ENCODE measurements around the gene CDK17.
"Not testable (repeated sequence)": the region's sequence is repeated elsewhere in the genome, so short reads cannot be mapped to it uniquely, and the experiment has no call there.

Gene CDK17

GRCh38 chr12:96383991-96384390 lies 16.2 kb downstream of the CDK17 start:
- DNase-seq, result no peak

- DNase-seq, result no peak
Observed at GRCh38 chr12:96383371-96383770, 16.9 kb downstream of the CDK17 start.

- DNase-seq, result not testable (repeated sequence)
Observed at GRCh38 chr12:96379743-96380142, 20.5 kb downstream of the CDK17 start.

- DNase-seq, result no peak
Observed at GRCh38 chr12:96378319-96378718, 21.9 kb downstream of the CDK17 start.

GRCh38 chr12:96376865-96377264 lies 23.4 kb downstream of the CDK17 start:
- no peak for DNase-seq

GRCh38 chr12:96375841-96376604 lies 24.2 kb downstream of the CDK17 start:
- DNase-seq, result no peak

GRCh38 chr12:96375170-96375569 lies 25.1 kb downstream of the CDK17 start:
- no peak for DNase-seq

GRCh38 chr12:96371790-96372699 lies 28.2 kb downstream of the CDK17 start:
- DNase-seq, result no peak

- DNase-seq, result no peak
Observed at GRCh38 chr12:96371138-96371789, 29.0 kb downstream of the CDK17 start.

- DNase-seq, result no peak
Observed at GRCh38 chr12:96368687-96369086, 31.6 kb downstream of the CDK17 start.

GRCh38 chr12:96368233-96368632 lies 32.0 kb downstream of the CDK17 start:
- DNase-seq, result no peak

- DNase-seq, result no peak
Observed at GRCh38 chr12:96366381-96366654, 33.9 kb downstream of the CDK17 start.

- DNase-seq, result no peak
Observed at GRCh38 chr12:96365604-96366380, 34.4 kb downstream of the CDK17 start.

GRCh38 chr12:96364092-96364700 lies 36.0 kb downstream of the CDK17 start:
- no peak for DNase-seq

GRCh38 chr12:96361074-96361473 lies 39.2 kb downstream of the CDK17 start:
- DNase-seq, result no peak

GRCh38 chr12:96360550-96360949 lies 39.7 kb downstream of the CDK17 start:
- DNase-seq, result no peak

GRCh38 chr12:96359328-96359727 lies 40.9 kb downstream of the CDK17 start:
- no peak for DNase-seq

GRCh38 chr12:96356831-96357230 lies 43.4 kb downstream of the CDK17 start:
- DNase-seq, result no peak

- DNase-seq, result no peak
Observed at GRCh38 chr12:96354844-96355534, 45.2 kb downstream of the CDK17 start.

GRCh38 chr12:96354326-96354725 lies 45.9 kb downstream of the CDK17 start:
- no peak for DNase-seq

GRCh38 chr12:96352161-96352835 lies 47.9 kb downstream of the CDK17 start:
- DNase-seq, result no peak

All from NCI-H345 (cell line).